Spinal cord (tissue), 10 donors: ENCODE measurements around the gene IL20RA. TPM values are rescaled to one million over a fixed set of nuclear protein-coding genes. Genes with fewer than 3 reads are reported as not detected.

ENCODE experiments used
- DNase-seq, 6 donors: peaks; one replicate each; pipeline versions ENCODE4 v3.0.0 to v3.0.0-alpha.2; 2013 to 2015; ENCODE audit warnings: low spot score in 6 of 6, low read depth in 4 of 6
- H3K27ac ChIP-seq: one replicate; pipeline ENCODE4 v1.5.1; 2013; ENCODE audit warnings: low read depth, low read length, control low read depth
- H3K27me3 ChIP-seq: one replicate; pipeline ENCODE4 v1.6.1; 2013; ENCODE audit warnings: low read length; ENCODE audit not compliant: control insufficient read depth, insufficient read depth
- H3K36me3 ChIP-seq: one replicate; pipeline ENCODE4 v1.6.1; 2013; ENCODE audit warnings: low read length; ENCODE audit not compliant: control insufficient read depth, insufficient read depth
- H3K4me1 ChIP-seq: one replicate; pipeline ENCODE4 v1.6.1; 2013; ENCODE audit warnings: low read length; ENCODE audit not compliant: control insufficient read depth, insufficient read depth
- H3K4me3 ChIP-seq: one replicate; pipeline ENCODE4 v1.5.1; 2013; ENCODE audit warnings: low read depth, low read length, control low read depth
- H3K9me3 ChIP-seq: one replicate; pipeline ENCODE4 v1.6.1; 2013; ENCODE audit warnings: low read length; ENCODE audit not compliant: control insufficient read depth, insufficient read depth
- WGBS: methylation state at CpG from one replicate; pipeline ENCODE4 v1.1.5; 2013; ENCODE audit warnings: missing lambda C conversion rate; ENCODE audit not compliant: insufficient coverage; 5-methylcytosine and 5-hydroxymethylcytosine counted together
- polyA plus RNA-seq, 2 donors: library from polyadenylated mRNA; unstranded; fragments of 120-200 nt; gene quantifications; one replicate each; pipeline ENCODE4 v1.2.1, GENCODE V29; 2013; ENCODE audit not compliant: insufficient read length in 2 of 2
- total RNA-seq, 2 donors: library from RNA; depleted of rRNA in 1 of 2; stranded (reverse); fragments of 120-200 nt in 1 of 2; fragments of >200 nt in 1 of 2; gene quantifications; one replicate each; pipeline versions ENCODE4 v1.2.3 to v1.2.4, GENCODE V29; 2013 to 2014
- donor health status: healthy.

The IL20RA gene
- total and polyA plus RNA-seq, 4 donors: 0.99 to 1.7 (median 1.2) TPM

DNA sequence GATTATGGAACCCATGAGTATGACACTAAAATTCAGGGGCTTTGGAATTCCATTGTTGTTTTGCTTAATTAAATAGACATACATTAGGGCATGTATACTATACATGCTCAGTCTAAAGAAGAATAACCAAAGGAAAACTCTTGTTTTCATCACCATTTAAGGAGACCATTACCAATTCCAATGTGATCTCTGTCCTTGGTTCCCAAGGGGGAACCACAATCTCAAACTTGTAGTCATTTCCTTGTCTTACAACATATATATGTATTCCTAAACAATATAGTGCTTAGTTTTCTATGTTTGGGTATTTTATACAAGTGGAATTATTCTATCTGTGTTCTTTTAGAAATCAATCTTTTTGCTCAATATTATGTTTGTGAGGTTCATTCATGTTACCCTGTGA, 49.2 kb downstream of the IL20RA start:
- Histone ChIP-seq H3K4me3 (no peak overlapping the region), H3K27ac (no peak overlapping the region), H3K36me3 (no peaks in the 10 kb centered on the region), H3K27me3 (no peaks in the 10 kb centered on the region), H3K9me3 (no peaks in the 10 kb centered on the region), H3K4me1 (peaks cover 3% of the 10 kb centered on the region)
- no peak for DNase-seq

DNA sequence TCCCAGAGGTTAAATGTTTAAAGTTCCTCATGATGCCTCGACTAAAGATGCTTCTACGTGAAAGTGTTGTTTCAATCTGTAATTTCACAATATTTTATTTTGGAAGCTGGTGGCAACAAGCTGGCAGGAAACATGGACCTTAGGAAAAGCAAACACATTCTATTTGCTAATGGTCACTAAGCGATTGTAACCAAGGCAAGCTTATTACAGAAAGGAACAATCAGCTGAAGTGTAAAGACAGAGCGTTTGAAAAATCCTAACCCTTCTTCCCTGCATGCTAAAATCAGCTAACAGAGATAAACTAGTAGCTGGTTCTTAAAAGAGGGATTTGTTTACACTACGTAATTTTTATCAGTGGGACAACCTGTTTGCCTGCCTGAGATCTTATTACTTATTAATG, 50.0 kb downstream of the IL20RA start:
- no peak for DNase-seq
- no peak overlapping the region for H3K4me3 ChIP-seq
- no peaks in the 10 kb centered on the region for H3K9me3 ChIP-seq
- peaks cover 6% of the 10 kb centered on the region for H3K4me1 ChIP-seq
- H3K36me3 ChIP-seq: no peaks in the 10 kb centered on the region
- no peak overlapping the region for H3K27ac ChIP-seq
- WGBS: no CpG with 5 or more reads among the region's 5 CpGs
- H3K27me3 ChIP-seq: peaks cover 5% of the 10 kb centered on the region

DNA sequence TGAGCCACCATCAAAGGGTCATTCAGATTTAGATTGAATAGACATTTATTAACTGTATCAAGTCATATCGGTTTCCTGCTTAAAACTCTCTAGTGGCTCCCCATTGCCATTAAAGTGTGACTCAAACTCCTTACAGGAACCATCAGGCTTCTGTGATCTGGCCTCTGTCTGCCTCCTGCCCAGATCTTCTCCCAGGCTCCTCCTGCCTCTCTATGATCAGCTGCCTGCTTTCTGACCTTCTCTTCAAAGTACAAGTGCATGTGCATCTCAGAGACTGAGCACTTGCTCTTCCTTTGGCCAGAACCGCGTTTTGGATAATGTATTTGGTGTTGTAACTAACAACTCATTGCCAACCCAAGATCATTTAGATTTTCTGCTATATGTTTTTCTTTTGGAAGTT, 52.7 kb downstream of the IL20RA start:
- Histone ChIP-seq H3K27ac (no peak overlapping the region), H3K4me3 (no peak overlapping the region), H3K36me3 (no peaks in the 10 kb centered on the region), H3K9me3 (no peaks in the 10 kb centered on the region), H3K27me3 (peaks cover 14% of the 10 kb centered on the region), H3K4me1 (peaks cover 12% of the 10 kb centered on the region)
- 0% methylated on average over 1 of the region's 3 CpGs for WGBS
- no peak for DNase-seq

DNA sequence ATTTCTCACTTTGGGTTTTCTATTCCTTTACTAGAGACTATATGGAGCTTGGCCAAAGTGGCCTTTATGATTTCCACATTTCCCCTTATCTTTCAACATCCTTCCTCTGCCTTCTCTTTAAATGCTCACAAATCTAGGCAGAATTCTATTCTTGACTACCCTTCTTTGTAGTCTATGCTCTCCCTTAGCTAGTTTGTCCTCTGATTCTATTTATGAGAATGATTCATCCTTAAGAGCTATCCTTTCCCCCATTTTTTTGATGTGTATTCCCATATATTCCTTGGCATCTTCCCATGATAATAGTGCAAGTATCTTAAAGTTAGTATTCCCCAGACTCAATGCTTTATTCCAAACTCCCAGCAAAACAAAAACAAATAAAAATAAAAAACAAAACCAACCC, 53.1 kb downstream of the IL20RA start:
- H3K9me3 ChIP-seq: no peaks in the 10 kb centered on the region
- no peak overlapping the region for H3K4me3 ChIP-seq
- peaks cover 12% of the 10 kb centered on the region for H3K4me1 ChIP-seq
- H3K36me3 ChIP-seq: no peaks in the 10 kb centered on the region
- no peak for DNase-seq
- H3K27me3 ChIP-seq: peaks cover 14% of the 10 kb centered on the region
- H3K27ac ChIP-seq: no peak overlapping the region

DNA sequence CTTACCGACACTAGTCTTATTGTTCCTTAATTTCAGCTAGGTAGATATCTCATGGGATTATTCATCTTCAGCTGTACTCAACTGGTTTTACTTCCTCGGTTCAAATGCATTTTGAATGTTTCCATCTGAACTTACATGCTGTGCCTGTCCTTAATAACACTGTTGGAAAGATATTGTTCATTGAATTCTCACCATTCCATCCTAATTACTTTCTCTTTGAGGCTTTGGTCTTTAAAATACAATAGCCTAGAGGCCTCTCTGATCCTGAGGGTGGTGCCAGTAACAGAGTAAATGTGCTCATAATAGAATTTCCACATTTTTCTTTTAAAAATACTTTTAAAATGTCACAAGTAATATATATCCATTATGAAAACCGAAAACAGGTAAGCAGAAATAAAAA, 54.0 kb downstream of the IL20RA start:
- H3K4me3 ChIP-seq: no peak overlapping the region
- no peaks in the 10 kb centered on the region for H3K9me3 ChIP-seq
- no CpG with 5 or more reads among the region's 3 CpGs for WGBS
- peak in 2 of 6 donors; percentile 3 to 64 for DNase-seq
- no peaks in the 10 kb centered on the region for H3K36me3 ChIP-seq
- H3K4me1 ChIP-seq: peaks cover 12% of the 10 kb centered on the region
- no peak overlapping the region for H3K27ac ChIP-seq
- peaks cover 14% of the 10 kb centered on the region for H3K27me3 ChIP-seq

DNA sequence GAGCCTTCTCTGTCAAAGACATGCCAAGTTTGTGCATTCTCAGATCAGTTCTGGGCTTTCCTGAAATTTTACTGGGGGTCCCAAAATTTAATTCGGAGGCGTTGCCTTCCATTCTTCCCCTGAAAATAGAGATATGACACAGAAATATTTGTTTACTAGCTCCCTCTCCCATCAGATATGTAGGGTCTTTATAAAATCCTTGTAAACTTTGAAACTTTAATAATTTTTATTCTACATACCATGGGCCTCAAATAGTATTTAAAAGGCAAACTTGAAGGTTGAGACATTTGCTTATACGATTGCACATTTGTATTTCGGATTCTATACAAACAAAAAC, 54.6 kb downstream of the IL20RA start:
- no peak for DNase-seq
- Histone ChIP-seq H3K4me1 (peaks cover 12% of the 10 kb centered on the region), H3K9me3 (no peaks in the 10 kb centered on the region), H3K4me3 (peak overlapping the region; percentile 41), H3K36me3 (no peaks in the 10 kb centered on the region), H3K27me3 (peaks cover 14% of the 10 kb centered on the region), H3K27ac (no peak overlapping the region)
- WGBS: no CpG with 5 or more reads among the region's 4 CpGs

DNA sequence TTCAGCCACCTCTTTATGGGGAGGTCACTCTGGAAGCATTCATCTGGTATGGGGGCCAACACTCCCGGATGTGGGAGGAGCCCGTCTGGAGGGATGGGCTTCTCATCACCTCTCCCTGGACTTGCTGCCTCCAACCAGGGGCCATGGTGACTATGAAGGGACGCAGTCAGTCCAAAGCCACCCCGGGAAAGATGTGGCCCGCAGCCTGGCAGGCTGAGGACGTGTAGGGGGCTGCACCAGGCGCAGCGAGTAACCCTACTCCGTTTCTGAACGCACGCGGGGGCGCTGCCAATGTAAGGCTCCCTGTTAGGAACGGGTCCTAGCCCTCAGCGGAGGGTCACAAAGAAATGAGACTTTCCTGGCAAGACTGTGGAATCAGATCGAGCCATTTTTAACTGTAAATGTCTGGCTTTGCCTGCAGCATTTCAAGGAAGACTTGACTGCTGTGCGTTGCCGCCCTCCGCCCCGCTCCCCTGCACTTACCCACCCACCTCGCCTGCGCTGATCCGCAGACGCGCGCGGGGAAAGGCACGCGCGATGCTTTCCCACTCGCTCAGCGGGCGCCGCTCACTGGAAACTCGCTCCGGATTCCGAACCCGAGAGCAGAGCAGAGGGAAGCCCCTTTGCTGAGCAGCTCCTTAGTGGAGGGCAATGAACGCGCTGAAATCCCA, 55.1 kb downstream of the IL20RA start:
- DNase-seq: peak in 4 of 6 donors; percentile 15 to 80 (median 46)
- Histone ChIP-seq H3K27me3 (peaks cover 14% of the 10 kb centered on the region), H3K9me3 (no peaks in the 10 kb centered on the region), H3K27ac (peak overlapping the region; percentile 22), H3K36me3 (no peaks in the 10 kb centered on the region), H3K4me1 (peaks cover 12% of the 10 kb centered on the region), H3K4me3 (peak overlapping the region; percentile 41)
- WGBS: under 1% methylated on average over 40 of the region's 40 CpGs

DNA sequence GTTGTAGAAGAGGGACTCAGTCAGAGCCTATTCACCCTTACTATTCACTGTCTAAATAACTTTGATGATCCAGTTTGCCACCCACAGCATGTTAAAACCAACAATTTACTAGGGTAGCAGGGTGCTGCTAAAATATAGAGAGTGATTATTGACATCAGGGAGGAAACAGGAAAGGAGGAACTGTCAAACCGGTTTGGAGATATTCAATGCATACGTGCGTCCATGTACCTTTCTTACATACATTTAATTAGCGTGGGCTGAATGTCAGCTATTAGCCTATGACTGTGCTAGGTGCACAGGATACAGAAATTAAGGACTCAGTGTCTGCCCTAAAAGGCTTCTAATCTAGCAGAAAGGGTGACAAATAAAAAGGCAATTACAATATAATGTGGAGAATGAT, 57.2 kb downstream of the IL20RA start:
- H3K4me1 ChIP-seq: peaks cover 10% of the 10 kb centered on the region
- no CpG with 5 or more reads among the region's 4 CpGs for WGBS
- no peak overlapping the region for H3K4me3 ChIP-seq
- no peak overlapping the region for H3K27ac ChIP-seq
- peaks cover 14% of the 10 kb centered on the region for H3K27me3 ChIP-seq
- no peak for DNase-seq
- no peaks in the 10 kb centered on the region for H3K36me3 ChIP-seq
- no peaks in the 10 kb centered on the region for H3K9me3 ChIP-seq

DNA sequence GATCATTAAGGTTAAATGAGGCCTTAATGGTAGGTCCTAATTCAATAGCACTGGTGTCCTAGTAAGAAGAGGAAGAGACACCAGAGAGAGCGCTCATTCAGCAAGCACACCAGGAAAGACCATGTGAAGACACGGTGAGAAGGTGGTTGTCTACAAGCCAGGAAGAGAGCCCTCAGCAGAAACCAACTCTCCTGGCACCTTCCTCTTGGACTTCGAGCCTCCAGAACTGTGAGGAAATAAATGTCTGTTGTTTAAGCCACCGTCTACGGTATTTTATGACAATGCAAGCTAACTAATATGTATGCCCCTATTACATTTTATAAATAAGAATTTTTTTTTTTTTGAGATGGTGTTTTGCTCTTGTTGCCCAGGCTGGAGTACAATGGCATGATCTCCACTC, 59.3 kb downstream of the IL20RA start:
- no peak overlapping the region for H3K27ac ChIP-seq
- 70% methylated on average over 2 of the region's 5 CpGs for WGBS
- no peak overlapping the region for H3K4me3 ChIP-seq
- no peaks in the 10 kb centered on the region for H3K36me3 ChIP-seq
- H3K4me1 ChIP-seq: peaks cover 10% of the 10 kb centered on the region
- DNase-seq: no peak
- H3K27me3 ChIP-seq: peaks cover 14% of the 10 kb centered on the region
- no peaks in the 10 kb centered on the region for H3K9me3 ChIP-seq

DNA sequence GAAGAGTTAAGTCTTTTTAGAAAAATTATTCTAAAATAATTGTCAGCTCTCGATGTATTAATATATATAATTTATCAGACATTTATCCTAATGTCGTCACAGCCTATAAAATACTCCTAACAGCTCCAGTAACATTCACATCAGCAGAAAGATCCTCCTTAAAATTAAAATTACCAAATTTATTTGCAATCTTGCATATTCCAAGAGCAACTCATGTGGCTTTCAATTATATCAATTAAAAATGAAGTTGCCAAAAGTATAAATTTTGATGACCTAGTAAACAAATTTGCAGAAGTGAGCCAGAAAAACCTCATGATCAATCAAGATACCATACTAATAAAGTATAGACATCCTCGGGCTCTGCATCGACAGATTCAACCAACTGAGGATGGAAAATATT, 60.2 kb downstream of the IL20RA start:
- DNase-seq: no peak
- no peak overlapping the region for H3K4me3 ChIP-seq
- H3K36me3 ChIP-seq: no peaks in the 10 kb centered on the region
- H3K4me1 ChIP-seq: peaks cover 4% of the 10 kb centered on the region
- H3K27me3 ChIP-seq: peaks cover 7% of the 10 kb centered on the region
- no peak overlapping the region for H3K27ac ChIP-seq
- no peaks in the 10 kb centered on the region for H3K9me3 ChIP-seq
- WGBS: no CpG with 5 or more reads among the region's 4 CpGs
